NCI-H2196 (cell line): ENCODE measurements around the gene LENEP.

Source experiments
- DNase-seq: peaks from one replicate; lab custom pipeline; 2025; ENCODE audit not compliant: unreplicated experiment; lab: John Stamatoyannopoulos, UW

The LENEP gene

DNA sequence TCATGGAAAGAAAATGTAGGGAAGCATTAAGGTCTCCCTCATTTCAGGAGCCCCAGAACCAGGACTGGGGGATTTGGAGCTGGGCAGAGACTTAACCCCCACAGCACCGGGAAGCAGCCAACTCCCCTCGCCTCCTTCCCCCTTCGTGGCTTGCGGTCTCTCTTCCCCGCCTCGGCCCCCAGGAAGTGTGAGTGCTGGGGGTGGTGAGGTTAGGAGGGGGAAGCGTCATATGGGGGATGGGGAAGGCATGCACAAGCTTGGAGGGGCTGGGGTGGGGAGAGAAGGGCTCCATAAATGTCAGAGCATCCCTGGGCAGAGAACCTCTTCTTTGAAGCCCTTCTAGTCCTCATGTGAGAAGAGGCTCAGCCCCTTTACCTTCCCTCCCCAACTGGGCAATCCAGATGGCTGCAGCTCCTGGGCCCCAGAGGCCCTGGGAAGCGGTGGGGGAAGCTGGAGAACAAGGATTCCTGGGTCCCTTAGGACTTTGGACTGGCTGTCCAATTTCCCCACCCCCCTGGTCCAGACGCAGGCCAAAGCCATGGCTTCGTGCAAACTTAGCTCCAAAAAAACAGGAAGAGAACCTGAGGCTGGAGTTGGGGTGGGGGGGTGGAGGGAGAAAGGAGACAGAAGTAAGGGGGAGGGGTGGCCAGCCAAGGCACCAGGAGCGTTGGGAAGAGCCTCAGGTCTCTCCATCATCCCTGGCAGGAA lies 17.0 kb downstream of the LENEP start:
- no peak for DNase-seq

DNA sequence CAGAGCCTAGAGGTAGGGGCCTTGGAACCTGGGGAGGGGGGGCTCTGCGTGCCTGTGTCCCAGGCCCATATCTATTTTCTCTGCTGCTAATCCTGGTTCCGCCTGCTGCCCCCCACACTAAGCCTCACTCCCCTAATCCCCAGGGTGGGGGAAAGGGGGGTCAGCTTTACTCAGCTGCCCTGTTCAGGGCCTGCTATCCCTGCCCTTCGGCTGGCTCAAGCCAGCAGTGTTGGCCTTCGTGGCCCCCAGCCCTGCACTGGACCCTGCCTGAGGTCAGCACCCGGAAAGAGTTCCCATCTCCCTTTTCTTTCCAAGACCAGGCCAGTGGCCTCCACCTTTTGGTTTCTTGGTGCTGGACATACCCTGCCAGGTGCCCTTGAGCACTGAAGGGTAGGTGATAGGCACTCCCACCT lies 17.6 kb downstream of the LENEP start:
- DNase-seq, result no peak

DNA sequence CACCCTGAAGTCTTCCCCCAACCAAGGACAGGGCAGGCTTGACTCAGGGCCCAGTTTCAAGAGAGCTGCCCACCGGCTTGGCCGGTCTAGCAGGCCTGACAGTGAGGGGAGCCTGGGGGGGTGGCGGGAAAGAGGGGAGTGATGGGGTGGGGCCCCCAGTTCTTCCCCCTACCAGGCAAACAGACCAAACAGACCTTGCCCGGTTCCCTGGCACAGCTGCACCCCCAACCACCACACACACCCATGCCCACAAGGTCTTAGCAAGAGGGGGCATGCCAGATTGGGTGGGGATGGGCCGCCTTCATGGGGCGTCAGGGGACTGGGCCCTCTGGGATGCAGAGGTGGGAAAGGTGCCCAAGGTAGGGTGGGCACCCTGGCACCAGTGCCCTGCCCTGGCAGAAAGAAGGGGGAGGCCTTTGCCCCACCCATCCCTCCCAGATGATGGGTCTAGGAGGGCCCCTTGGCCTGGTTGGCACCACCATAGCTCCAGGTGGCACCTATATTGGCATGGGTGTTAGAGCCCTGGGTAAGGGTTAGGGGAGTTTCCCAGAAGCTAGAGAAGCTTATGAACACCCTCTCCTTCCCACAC lies 18.1 kb downstream of the LENEP start:
- DNase-seq, result no peak

DNA sequence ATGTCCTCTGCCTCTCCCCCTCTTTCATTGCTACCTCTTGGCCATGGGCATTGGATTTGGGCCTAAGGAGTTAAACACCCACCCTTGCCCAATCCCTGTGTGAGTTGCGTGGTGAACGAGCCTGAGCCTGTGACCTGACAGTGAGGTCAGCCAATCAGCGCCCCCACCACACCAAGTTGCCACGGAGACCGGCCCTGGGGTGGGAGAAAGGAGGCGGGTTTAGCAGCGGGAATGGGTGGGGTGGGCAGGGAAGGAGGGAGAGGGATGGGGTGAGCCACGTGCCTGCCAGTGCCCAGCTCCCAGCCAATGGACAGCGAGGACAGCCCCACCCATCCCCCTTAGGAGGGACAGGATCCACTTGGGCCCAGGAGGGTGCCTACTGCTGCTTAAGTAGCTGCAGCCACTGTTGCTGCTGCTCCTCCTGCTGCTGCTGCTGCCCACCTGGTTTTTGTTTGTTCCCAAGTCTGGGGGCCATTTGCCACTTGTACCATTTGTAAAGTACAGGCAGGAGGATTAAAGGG lies 18.7 kb downstream of the LENEP start:
- DNase-seq, result peak; percentile 83

DNA sequence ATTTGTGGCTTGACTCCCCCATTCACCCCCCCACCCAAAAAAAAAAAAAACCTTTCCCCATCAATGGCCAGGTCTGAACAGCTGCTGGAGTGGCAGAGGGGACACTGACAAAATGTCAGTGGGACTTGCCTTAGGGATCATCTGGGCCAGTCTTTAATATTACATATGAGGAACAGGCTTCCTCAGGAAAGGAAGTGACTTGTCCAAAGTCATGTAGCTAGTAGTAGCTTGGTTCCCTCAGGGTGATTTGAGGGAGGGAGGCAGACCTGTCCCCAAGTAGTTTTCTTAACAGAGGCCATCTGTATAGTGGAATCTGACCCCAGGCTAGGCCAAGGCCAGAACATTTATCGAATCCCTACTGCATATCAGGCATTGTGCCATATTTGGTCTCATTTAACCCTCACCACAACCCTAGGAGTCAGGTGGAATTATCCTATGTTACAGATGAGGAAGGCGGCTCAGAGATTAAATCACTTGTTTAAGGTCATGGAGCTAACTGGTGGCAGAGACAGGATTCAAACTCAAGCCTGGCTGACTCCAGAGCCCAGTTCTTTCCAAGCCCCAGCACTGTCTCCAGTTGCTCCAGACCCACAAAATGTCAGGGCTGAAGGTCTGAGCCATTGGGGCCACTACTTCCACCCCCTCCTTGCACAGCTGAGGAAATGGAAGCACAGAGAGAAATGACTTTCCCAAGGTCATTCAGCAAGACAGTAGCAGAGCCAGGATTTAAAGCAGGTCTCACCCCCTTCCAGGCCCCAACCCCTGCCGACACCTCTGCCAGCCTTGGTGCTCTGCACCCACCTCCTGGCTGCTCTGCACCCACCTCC lies 19.6 kb downstream of the LENEP start:
- no peak for DNase-seq

DNA sequence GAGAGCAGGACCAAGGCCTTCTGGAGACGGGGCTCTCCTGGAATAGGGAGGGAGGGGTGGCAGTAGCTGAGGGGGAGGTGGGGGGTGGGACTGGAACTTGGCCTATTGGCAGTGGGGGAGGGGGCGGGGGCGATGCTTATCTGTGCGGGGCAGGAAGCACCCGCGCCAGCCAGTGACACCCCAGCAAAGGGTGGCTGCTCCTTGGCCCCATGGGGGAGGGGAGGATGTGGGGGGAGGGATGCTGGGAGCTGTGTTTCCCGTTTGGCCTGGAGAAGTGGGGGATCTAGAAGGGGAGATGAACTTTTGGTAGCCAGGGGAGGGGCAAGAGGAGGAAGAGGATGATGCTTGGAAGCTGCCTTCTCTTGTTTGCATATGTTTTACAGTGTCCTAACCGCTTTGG lies 20.2 kb downstream of the LENEP start:
- no peak for DNase-seq

DNA sequence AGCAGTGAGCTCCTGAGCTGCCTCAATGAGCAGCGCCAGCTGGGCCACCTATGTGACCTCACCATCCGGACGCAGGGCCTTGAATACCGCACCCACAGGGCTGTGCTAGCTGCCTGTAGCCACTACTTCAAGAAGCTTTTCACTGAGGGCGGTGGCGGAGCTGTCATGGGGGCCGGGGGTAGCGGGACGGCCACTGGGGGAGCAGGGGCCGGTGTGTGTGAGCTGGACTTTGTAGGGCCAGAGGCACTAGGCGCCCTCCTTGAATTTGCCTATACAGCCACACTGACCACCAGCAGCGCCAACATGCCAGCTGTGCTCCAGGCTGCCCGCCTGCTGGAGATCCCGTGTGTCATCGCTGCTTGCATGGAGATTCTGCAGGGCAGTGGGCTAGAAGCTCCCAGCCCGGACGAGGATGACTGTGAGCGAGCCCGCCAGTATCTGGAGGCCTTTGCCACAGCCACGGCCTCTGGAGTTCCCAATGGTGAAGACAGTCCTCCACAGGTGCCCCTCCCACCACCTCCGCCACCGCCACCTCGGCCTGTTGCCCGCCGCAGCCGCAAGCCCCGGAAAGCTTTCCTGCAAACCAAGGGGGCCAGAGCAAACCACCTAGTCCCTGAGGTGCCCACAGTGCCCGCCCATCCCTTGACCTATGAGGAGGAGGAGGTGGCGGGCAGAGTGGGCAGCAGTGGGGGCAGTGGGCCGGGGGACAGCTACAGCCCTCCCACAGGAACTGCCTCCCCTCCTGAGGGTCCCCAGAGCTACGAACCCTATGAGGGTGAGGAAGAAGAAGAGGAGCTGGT lies 21.5 kb downstream of the LENEP start:
- DNase-seq, result no peak

DNA sequence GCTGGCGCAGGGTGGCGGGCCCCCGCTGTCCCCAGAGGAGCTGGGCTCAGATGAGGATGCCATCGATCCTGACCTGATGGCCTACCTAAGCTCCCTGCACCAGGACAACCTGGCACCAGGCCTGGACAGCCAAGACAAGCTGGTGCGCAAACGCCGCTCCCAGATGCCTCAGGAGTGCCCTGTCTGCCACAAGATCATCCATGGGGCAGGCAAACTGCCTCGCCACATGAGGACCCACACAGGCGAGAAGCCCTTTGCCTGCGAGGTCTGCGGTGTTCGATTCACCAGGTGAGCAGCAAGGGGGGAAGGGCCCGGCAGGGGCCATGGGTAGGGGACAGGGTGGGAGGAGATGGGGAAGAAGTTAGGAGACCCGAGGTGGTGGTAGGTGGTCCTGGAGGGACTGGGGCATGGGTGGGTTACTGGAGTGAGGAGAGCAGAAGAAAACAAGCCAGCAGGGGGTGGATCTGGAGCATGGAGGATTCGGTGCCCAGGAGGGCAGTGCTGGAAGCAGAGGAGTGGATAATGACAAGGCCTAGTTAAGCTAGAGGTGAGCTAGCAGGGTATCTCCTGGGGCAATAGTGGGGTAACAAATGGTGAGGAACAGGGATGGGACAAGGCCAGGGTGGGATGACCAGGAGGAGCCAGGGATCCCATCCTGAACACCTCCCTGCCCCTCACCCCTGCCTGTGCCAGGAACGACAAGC lies 22.3 kb downstream of the LENEP start:
- DNase-seq, result no peak

DNA sequence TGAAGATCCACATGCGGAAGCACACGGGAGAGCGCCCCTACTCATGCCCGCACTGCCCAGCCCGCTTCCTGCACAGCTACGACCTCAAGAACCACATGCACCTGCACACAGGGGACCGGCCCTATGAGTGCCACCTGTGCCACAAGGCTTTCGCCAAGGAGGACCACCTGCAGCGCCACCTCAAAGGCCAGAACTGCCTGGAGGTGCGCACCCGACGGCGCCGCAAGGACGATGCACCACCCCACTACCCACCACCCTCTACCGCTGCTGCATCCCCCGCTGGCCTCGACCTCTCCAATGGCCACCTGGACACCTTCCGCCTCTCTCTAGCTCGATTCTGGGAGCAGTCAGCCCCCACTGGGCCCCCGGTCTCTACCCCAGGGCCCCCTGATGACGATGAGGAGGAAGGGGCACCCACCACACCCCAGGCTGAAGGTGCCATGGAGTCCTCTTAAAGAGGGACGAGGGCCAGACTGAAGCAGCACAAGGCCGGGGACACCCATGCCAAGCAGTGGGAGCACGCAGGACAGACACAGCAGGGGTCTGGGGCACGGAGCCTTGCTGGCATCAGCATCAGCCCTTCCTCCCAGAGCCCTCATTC lies 22.9 kb downstream of the LENEP start:
- DNase-seq, result no peak

DNA sequence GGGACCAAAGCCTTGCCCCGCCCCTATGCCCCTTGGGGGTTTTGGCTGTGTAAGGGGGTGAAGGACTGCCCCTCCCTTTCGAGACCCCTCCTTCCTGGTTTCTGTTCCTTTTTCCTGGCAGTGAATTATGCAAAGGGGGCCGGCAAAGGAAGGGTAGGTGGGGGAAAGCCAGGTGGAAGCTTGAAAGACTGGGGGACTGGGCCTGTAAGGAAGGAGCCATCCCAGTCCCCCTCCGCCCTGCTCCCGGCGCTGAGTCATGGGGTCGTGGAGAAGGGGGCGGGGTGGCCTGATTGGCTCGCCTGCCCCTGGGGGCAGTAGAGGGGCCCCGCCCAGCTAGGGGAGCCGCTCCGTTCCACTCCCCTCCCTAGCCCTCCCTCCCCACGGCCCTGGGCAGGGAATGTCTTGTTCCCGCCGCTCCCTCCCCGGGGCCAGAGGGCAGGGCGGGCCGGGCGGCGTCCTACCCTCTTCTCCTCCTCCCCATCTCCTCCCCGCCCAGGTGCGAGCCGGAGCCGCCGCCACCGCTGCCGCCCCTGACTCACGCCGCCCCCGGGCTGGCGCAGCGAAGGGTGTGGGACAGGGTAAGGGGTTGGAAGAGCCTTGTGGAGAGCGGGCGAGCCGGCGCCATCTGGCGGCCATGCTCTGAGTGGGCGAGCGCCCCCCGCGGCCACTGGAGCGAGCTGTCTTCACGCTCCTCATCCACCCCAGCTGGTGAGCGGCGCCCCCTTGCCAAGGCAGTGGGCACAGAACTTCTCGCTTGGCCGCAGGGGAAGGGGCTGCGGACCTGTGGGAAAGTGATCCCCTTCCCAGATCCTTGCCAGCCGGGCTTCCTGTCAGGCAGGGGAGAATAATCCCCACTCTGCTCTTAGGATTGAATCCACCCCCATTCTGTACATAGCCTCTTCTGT lies 23.9 kb downstream of the LENEP start:
- peak; percentile 83 for DNase-seq

DNA sequence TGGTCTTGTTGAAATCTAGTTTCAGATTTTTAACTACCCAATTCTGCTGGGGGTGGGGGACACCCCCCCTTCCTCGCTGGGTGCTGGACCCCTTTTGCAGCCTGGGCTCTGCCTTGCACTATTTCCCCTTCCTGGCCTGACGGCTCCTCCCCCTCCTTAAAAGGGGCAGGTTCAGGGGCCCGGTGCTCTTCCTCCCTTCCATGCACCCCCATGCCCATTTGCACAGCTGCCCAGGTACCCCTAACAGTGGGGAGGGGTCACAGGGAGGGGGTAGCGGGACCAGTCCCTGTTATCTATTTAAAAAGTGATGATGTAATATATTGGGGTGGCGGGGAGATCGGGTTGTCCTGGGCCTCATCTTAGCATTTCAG lies 24.5 kb downstream of the LENEP start:
- DNase-seq, result no peak

DNA sequence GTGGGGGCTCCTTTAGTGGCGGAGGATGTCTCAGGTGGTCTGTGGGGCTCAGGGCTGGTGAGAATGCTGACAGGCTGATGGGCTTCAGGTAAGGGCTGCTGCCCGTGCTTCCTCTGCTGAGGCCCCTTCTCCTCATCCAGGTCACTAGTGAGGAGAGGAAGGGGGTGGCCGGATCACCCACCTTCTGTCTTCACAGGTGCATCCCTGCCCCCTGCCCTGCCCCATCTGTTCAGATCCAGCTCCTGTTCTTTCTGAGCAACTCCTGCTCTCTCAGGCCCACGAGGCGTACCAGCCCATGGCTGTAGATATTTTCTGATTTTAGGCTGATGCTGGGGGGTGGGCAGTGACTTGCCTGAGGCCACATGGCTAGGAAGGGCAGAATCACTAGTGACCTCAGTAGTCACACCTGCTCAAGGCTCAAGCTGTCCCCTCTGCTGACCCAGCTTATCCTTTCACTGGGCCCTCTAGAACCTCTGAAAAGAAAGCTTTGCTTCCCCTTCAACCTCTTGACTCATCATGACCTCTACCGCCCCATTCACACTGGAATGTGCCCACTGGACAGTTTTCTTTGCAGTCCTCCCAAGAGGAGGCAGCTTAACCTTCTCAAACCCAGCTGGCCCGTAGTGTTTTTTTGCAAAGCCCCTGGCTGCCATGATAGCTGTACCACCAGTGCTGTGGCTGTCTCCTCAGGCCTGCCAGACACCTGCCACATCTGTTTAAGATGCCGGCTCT lies 25.4 kb downstream of the LENEP start:
- DNase-seq, result no peak

DNA sequence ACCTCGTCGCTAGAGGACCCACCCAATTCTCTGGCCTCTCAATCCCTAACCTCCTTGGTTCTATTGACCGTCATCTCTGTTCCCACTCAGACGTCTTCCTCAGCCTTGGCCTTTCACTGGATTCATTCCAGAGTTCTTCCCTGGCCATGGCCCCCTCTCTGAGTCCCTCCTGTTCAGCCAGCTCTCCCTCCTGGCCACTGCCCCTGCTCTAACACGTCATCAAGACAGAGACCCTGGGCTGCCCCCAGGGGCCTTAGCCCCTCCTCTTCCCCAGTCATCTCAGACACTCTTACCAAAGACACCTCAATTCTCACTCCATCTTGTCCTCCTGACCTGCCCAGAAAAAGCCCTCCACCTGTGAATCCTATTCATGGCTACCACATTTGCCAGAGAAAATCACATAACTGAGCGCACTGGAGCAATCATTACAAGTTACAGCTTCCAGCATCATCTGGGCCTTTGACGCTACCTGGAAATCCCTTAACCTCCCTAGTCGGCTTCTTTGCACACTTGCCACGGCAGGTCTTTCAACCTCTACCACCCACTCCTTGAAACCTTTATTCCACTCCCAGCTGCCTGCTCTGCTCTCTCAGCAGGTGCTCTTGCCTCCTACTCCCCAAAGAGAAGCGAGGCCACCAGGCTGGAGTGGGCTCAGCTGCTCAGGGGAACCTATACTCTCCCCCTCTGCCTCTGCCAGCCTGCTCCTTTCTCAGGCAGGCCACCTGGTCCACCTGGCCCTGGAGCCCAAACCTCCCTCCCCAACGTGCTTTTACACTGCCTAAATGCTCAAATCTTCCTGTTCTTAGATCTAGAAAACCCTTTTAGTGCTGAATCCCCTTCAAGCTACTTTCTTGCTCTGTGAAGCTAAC lies 26.2 kb downstream of the LENEP start:
- no peak for DNase-seq

DNA sequence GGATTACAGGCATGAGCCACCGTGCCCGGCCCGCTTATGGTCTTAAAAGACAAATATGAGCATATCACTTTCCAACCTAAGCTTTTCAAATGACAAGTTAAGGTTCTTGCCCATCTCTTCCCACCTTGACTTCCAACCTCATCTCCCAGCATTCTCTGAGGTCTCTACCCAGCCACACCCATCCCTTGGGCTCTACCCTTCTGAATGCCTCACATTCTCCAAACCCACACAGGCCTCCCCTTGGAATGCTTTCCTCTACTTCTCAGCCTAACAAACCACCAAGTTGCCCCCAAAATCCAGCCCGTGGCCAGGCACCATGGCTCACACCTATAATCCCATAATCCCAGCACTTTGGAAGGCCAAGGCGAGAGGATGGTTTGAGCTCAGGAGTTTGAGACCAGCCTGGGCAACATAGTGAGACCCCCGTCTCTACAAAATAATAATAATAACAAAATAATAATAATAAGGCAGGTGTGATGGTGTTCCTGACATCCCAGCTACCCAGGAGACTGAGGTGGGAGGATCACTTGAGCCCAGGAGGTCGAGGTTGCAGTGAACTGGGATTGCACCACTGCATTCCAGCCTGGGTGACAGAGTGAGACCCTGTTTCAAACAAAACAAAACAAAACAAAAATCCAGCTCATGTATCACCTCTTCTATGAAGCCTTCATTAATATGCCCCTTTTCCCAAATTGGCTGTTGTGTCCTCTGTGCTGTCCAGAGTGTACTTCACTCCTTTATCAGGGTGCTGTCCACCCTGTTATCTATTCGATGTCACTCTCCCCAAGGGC lies 28.9 kb downstream of the LENEP start:
- no peak for DNase-seq

DNA sequence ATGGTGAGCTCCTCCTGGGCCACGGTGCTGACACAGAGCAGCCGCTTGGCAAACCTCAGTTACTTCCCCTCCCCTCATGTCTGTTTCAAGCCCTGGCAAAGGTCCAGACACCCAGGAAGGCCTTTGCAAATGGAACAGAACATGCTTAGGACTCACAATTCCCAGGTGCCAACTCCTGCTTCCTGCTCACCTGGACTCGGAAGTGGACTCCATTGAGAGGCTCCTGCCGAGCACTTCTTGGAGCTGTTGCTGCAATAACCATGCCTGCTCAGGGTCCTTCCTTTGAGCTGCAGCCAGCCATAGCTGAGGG lies 29.5 kb downstream of the LENEP start:
- DNase-seq, result peak; percentile 37

DNA sequence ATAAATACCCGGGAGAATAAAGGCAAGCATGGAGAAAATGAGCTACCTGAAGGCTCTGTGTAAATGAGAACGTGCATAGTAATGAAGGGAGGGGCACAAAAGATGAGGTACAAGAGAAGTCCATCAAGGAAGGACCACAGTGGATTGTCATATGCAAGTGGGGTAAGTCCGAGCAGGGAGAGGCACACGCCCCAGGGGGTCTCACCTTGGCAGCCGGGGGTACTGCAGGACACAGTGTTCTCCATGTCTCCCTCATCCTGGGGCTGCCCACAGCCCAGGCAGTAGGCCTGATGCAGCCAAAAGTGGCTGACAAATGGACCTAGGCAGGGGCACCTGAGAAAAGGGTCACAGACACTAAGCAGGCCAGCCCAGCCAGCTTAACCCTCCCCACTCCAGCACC lies 30.2 kb downstream of the LENEP start:
- no peak for DNase-seq

DNA sequence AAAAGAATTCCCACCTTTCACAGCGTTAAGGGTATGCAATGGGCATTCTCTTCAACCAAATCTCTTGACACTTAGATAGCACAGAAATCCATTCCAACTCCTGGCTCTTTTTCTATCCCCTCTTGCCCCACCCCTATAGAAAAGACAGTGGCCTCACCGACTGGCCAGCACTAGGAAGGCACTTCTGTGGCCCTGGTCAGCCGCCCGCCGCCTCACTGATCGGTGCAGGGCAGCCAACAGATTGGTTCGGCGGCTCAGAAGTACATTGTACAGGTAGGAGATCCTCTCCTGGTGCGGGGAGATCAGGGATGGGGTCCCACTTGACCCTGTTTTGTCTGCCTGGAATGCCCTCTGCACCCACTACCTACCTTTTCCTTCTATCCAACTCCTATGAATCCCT lies 30.9 kb downstream of the LENEP start:
- DNase-seq, result no peak
